H9 (cell line): ENCODE results near the gene CRAT. TPM values are rescaled to one million over a fixed set of nuclear protein-coding genes. Genes with fewer than 3 reads are reported as not detected.

Source experiments
- DNase-seq: peaks from one replicate; pipeline ENCODE4 v3.0.0-alpha.2; 2017
- H2AFZ ChIP-seq: one replicate; pipeline ENCODE4 v1.6.1; 2013; ENCODE audit warnings: mild to moderate bottlenecking, low read length, control low read depth, moderate library complexity
- H2AK5ac ChIP-seq: 2 replicates; pipeline ENCODE4 v1.6.1; 2013; ENCODE audit warnings: low read length, control low read depth, mixed read lengths; ENCODE audit not compliant: insufficient read length
- H2BK120ac ChIP-seq: one replicate; pipeline ENCODE4 v1.6.1; 2013; ENCODE audit warnings: low read depth, mild to moderate bottlenecking, low read length, control low read depth, inconsistent platforms; ENCODE audit not compliant: poor library complexity, severe bottlenecking
- H2BK12ac ChIP-seq: 2 replicates; pipeline ENCODE4 v1.6.1; 2013; ENCODE audit warnings: low read length, control low read depth, mixed read lengths, low read depth; ENCODE audit not compliant: insufficient read length
- H2BK15ac ChIP-seq: 2 replicates; pipeline ENCODE4 v1.6.1; 2013; ENCODE audit warnings: low read depth, low read length, control low read depth
- H2BK20ac ChIP-seq: one replicate; pipeline ENCODE4 v1.6.1; 2013; ENCODE audit warnings: low read depth, mild to moderate bottlenecking, low read length, control low read depth, inconsistent platforms; ENCODE audit not compliant: poor library complexity, severe bottlenecking
- H2BK5ac ChIP-seq: 2 replicates; pipeline ENCODE4 v1.6.1; 2013; ENCODE audit warnings: low read length, control low read depth, mixed read lengths; ENCODE audit not compliant: insufficient read length
- H3K14ac ChIP-seq: 2 replicates; pipeline ENCODE4 v1.6.1; 2013; ENCODE audit warnings: low read length, control low read depth; ENCODE audit not compliant: insufficient read depth
- H3K18ac ChIP-seq: 2 replicates; pipeline ENCODE4 v1.6.1; 2013; ENCODE audit warnings: low read depth, mild to moderate bottlenecking, mixed read lengths, low read length, control low read depth; ENCODE audit not compliant: insufficient read length
- H3K23ac ChIP-seq: 2 replicates; pipeline ENCODE4 v1.6.1; 2013; ENCODE audit warnings: low read length, control low read depth, mixed read lengths, low read depth; ENCODE audit not compliant: insufficient read length
- H3K23me2 ChIP-seq: 2 replicates; pipeline ENCODE4 v1.6.1; 2013; ENCODE audit warnings: low read depth, mild to moderate bottlenecking, mixed read lengths, low read length, control low read depth; ENCODE audit not compliant: insufficient read length, poor library complexity, severe bottlenecking
- H3K27ac ChIP-seq: 2 replicates; pipeline ENCODE4 v1.5.1; 2013; ENCODE audit warnings: low read length, control low read depth, mixed read lengths, low read depth; ENCODE audit not compliant: insufficient read length
- H3K27me3 ChIP-seq: 2 replicates; pipeline ENCODE4 v1.6.1; 2013; ENCODE audit warnings: low read length, control low read depth, inconsistent platforms; ENCODE audit not compliant: insufficient read depth
- H3K4ac ChIP-seq: 2 replicates; pipeline ENCODE4 v1.6.1; 2013; ENCODE audit warnings: low read depth, mild to moderate bottlenecking, control low read depth, inconsistent platforms, low read length, moderate library complexity
- H3K4me1 ChIP-seq: 2 replicates; pipeline ENCODE4 v1.6.1; 2013; ENCODE audit warnings: low read length, control low read depth, inconsistent platforms; ENCODE audit not compliant: insufficient read depth
- H3K4me2 ChIP-seq: 2 replicates; pipeline ENCODE4 v1.6.1; 2013; ENCODE audit warnings: low read length, control low read depth, mixed read lengths; ENCODE audit not compliant: insufficient read length, insufficient read depth
- H3K56ac ChIP-seq: 2 replicates; pipeline ENCODE4 v1.6.1; 2013; ENCODE audit warnings: low read depth, mild to moderate bottlenecking, mixed read lengths, low read length, control low read depth; ENCODE audit not compliant: insufficient read length
- H3K79me1 ChIP-seq: 2 replicates; pipeline ENCODE4 v1.6.1; 2013; ENCODE audit warnings: low read depth, mild to moderate bottlenecking, moderate library complexity, low read length, control low read depth, inconsistent platforms; ENCODE audit not compliant: insufficient read depth, poor library complexity, severe bottlenecking
- H3K79me2 ChIP-seq: 2 replicates; pipeline ENCODE4 v1.6.1; 2013; ENCODE audit warnings: low read length, control low read depth, inconsistent platforms; ENCODE audit not compliant: insufficient read depth
- H3K9ac ChIP-seq: 2 replicates; pipeline ENCODE4 v1.6.1; 2013; ENCODE audit warnings: low read length, control low read depth, mixed read lengths; ENCODE audit not compliant: insufficient read length; ENCODE audit errors: extremely low read depth
- H3K9me3 ChIP-seq: one replicate; pipeline ENCODE4 v1.6.1; 2013; ENCODE audit warnings: low read depth, low read length, inconsistent platforms; ENCODE audit not compliant: control insufficient read depth
- H3T11ph ChIP-seq: one replicate; pipeline ENCODE4 v1.6.1; 2013; ENCODE audit warnings: mild to moderate bottlenecking, low read length, control low read depth, inconsistent platforms
- H4K20me1 ChIP-seq: one replicate; pipeline ENCODE4 v1.6.1; 2013; ENCODE audit not compliant: control insufficient read depth, insufficient read length, insufficient read depth
- H4K5ac ChIP-seq: 2 replicates; pipeline ENCODE4 v1.6.1; 2013; ENCODE audit warnings: low read depth, mild to moderate bottlenecking, mixed read lengths, low read length, control low read depth; ENCODE audit not compliant: insufficient read length
- H4K8ac ChIP-seq: replicated peaks from 2 replicates; pipeline ENCODE4 v1.6.1; 2013; ENCODE audit warnings: low read length, control low read depth, mixed read lengths, low read depth; ENCODE audit not compliant: insufficient read length
- H4K91ac ChIP-seq: 2 replicates; pipeline ENCODE4 v1.6.1; 2013; ENCODE audit warnings: low read depth, mild to moderate bottlenecking, moderate library complexity, mixed read lengths, low read length, control low read depth; ENCODE audit not compliant: insufficient read length
- H3K27ac Mint-ChIP-seq, 3 experiments: 2 replicates in 2 of 3; 3 replicates in 1 of 3; pipeline ENCODE4 v1.8.0; 2020 to 2021; ENCODE audit warnings: mixed read lengths in 3 of 3, mild to moderate bottlenecking in 1 of 3, moderate library complexity in 1 of 3
- H3K27me3 Mint-ChIP-seq: 2 replicates; pipeline ENCODE4 v1.8.0; 2021; ENCODE audit warnings: low read depth, mild to moderate bottlenecking, moderate library complexity, mixed read lengths
- H3K36me3 Mint-ChIP-seq, 3 experiments: 2 replicates in 2 of 3; 3 replicates in 1 of 3; pipeline ENCODE4 v1.8.0; 2020 to 2021; ENCODE audit warnings: low read depth in 3 of 3, mixed read lengths in 3 of 3; ENCODE audit not compliant: insufficient read depth in 1 of 3
- H3K4me1 Mint-ChIP-seq, 2 experiments: 2 replicates each; pipeline ENCODE4 v1.8.0; 2020; ENCODE audit warnings: mixed read lengths in 2 of 2
- H3K4me3 Mint-ChIP-seq, 2 experiments: 2 replicates in 1 of 2; 3 replicates in 1 of 2; pipeline ENCODE4 v1.8.0; 2020 to 2021; ENCODE audit warnings: mild to moderate bottlenecking in 2 of 2, mixed read lengths in 2 of 2, moderate library complexity in 1 of 2
- H3K9me3 Mint-ChIP-seq, 2 experiments: 2 replicates in 1 of 2; 3 replicates in 1 of 2; pipeline ENCODE4 v1.8.0; 2020; ENCODE audit warnings: mild to moderate bottlenecking in 2 of 2, mixed read lengths in 2 of 2, moderate library complexity in 1 of 2
- CTCF ChIP-seq: fragments of 200-600 bp; sonication (generic); conservative IDR thresholded peaks from 3 replicates; pipeline ENCODE4 v1.8.0; 2021; ENCODE audit warnings: antibody characterized with exemption, mild to moderate bottlenecking
- WGBS: extraction: QIAGEN DNeasy Blood & Tissue Kit; methylation state at CpG from one replicate; pipeline ENCODE4 v1.1.7; 2013; ENCODE audit warnings: missing lambda C conversion rate, low lambda C conversion rate, mixed read lengths; ENCODE audit not compliant: insufficient read length; ENCODE audit errors: extremely low coverage; 5-methylcytosine and 5-hydroxymethylcytosine counted together
- total RNA-seq: library from RNA; stranded (reverse); gene quantifications from 2 replicates; pipeline ENCODE4 v1.2.1, GENCODE V29; 2021

CRAT gene
- total RNA-seq, 1 experiment from 2014 or later: 15.0 TPM

GRCh38 chr9:129138144-129138462 is 27.5 kb upstream of the CRAT start:
- Histone ChIP-seq H3K18ac (no peak overlapping the region), H3K4me1 (peaks cover 6% of the 10 kb centered on the region; the same call in 1 of the 2 replicates), H3K27ac (no peak overlapping the region), H3K4ac (no peak overlapping the region), H2BK15ac (no peak overlapping the region), H3K23ac (no peak overlapping the region), H2AK5ac (no peak overlapping the region), H3K4me2 (no peak overlapping the region), H4K20me1 (no peaks in the 10 kb centered on the region), H2BK5ac (no peak overlapping the region), H3K27me3 (no peaks in the 10 kb centered on the region), H3K56ac (no peak overlapping the region), H3K9ac (no peak overlapping the region), H4K5ac (no peak overlapping the region), H3K14ac (no peak overlapping the region), H4K8ac (no peak overlapping the region), H2BK20ac (no peak overlapping the region), H3K9me3 (no peaks in the 10 kb centered on the region), H4K91ac (no peak overlapping the region), H3K79me2 (no peaks in the 10 kb centered on the region), H2AFZ (no peak overlapping the region), H2BK12ac (no peak overlapping the region), H3K79me1 (no peaks in the 10 kb centered on the region), H2BK120ac (no peak overlapping the region), H3K23me2 (peaks cover 5% of the 10 kb centered on the region), H3T11ph (no peak overlapping the region)
- H3K27me3 Mint-ChIP-seq: peaks cover 1% of the 10 kb centered on the region; the same call in 1 of the 2 replicates
- no peaks in the 10 kb centered on the region; a peak in 1 of 5 replicates for H3K9me3 Mint-ChIP-seq
- H3K27ac Mint-ChIP-seq: peak overlapping the region in 1 of 3 experiments; percentile 93; a peak in 2 of 7 replicates
- H3K4me3 Mint-ChIP-seq: no peak overlapping the region
- TF ChIP-seq CTCF: no peak
- no CpG with 5 or more reads among the region's 9 CpGs for WGBS
- no peak for DNase-seq
- H3K4me1 Mint-ChIP-seq: peaks cover 41 to 42% of the 10 kb centered on the region in 2 experiments
- H3K36me3 Mint-ChIP-seq: peaks cover 10 to 52% (median 49%) of the 10 kb centered on the region in 3 experiments; a peak in 6 of 7 replicates
